Keratinocyte (primary cell): Measurements from ENCODE around the gene TMEM106B. TPM values are rescaled to one million over a fixed set of nuclear protein-coding genes. Genes with fewer than 3 reads are reported as not detected.

Experiments
- DNase-seq: peaks from one replicate; pipeline ENCODE4 v3.0.0-alpha.2; 2011; ENCODE audit warnings: low read depth, missing footprints, low spot score
- FAIRE-seq: peaks from 2 replicates; lab custom pipeline; 2011; peaks lifted over from hg19 to GRCh38; lab: Jason Lieb, UNC
- H2AFZ ChIP-seq: 2 replicates; pipeline ENCODE4 v1.6.0; 2012; ENCODE audit warnings: low read length, control low read depth, inconsistent platforms; ENCODE audit not compliant: control insufficient read depth
- H3K27ac ChIP-seq: 2 replicates; pipeline ENCODE4 v1.5.1; 2011; ENCODE audit warnings: low read length; ENCODE audit not compliant: control insufficient read depth, insufficient read depth
- H3K27me3 ChIP-seq: 3 replicates; pipeline ENCODE4 v1.6.0; 2011; ENCODE audit warnings: low read length; ENCODE audit not compliant: control insufficient read depth, insufficient read depth; ENCODE audit errors: extremely low read depth
- H3K36me3 ChIP-seq, 2 experiments: 2 replicates in 1 of 2; 3 replicates in 1 of 2; pipeline ENCODE4 v1.5.1; 2011; ENCODE audit warnings: low read length in 2 of 2, mild to moderate bottlenecking in 1 of 2; ENCODE audit not compliant: control insufficient read depth in 2 of 2, insufficient read depth in 2 of 2; ENCODE audit errors: extremely low read depth in 1 of 2
- H3K4me1 ChIP-seq: 3 replicates; pipeline ENCODE4 v1.5.1; 2011; ENCODE audit warnings: low read length; ENCODE audit not compliant: control insufficient read depth, insufficient read depth; ENCODE audit errors: extremely low read depth
- H3K4me2 ChIP-seq: 3 replicates; pipeline ENCODE4 v1.6.0; 2011; ENCODE audit warnings: low read depth, low read length; ENCODE audit not compliant: control insufficient read depth, insufficient read depth; ENCODE audit errors: extremely low read depth
- H3K4me3 ChIP-seq, 3 experiments: fragments of 200-600 bp in 1 of 3; sonication (generic) in 1 of 3; 2 replicates in 2 of 3; 3 replicates in 1 of 3; pipeline ENCODE4 v1.5.1; 2011 to 2016; ENCODE audit warnings: low read length in 3 of 3, mild to moderate bottlenecking in 3 of 3, control low read depth in 2 of 3, inconsistent platforms in 1 of 3, low read depth in 1 of 3, mixed read lengths in 1 of 3, mixed run types in 1 of 3, moderate library complexity in 1 of 3; ENCODE audit not compliant: control insufficient read depth in 2 of 3, insufficient read depth in 2 of 3; ENCODE audit errors: extremely low read depth in 1 of 3
- H3K79me2 ChIP-seq: 2 replicates; pipeline ENCODE4 v1.6.0; 2012; ENCODE audit warnings: low read length; ENCODE audit not compliant: control insufficient read depth, insufficient read depth
- H3K9ac ChIP-seq: 3 replicates; pipeline ENCODE4 v1.6.0; 2011; ENCODE audit warnings: low read length; ENCODE audit not compliant: control insufficient read depth, insufficient read depth; ENCODE audit errors: extremely low read depth
- H3K9me1 ChIP-seq: 3 replicates; pipeline ENCODE4 v1.6.0; 2011; ENCODE audit warnings: low read length; ENCODE audit not compliant: control insufficient read depth, insufficient read depth; ENCODE audit errors: extremely low read depth
- H3K9me3 ChIP-seq: 2 replicates; pipeline ENCODE4 v1.5.1; 2012; ENCODE audit warnings: low read depth, low read length; ENCODE audit not compliant: control insufficient read depth
- H4K20me1 ChIP-seq: 3 replicates; pipeline ENCODE4 v1.6.0; 2011; ENCODE audit warnings: low read length; ENCODE audit not compliant: control insufficient read depth, insufficient read depth; ENCODE audit errors: extremely low read depth
- CTCF ChIP-seq, 3 experiments: IDR thresholded peaks in 1 of 3; conservative IDR thresholded peaks in 1 of 3; optimal IDR thresholded peaks in 1 of 3; 2 replicates in 2 of 3; 3 replicates in 1 of 3; pipeline versions ENCODE3 to v1.5.1; 2011; ENCODE audit warnings: low read length in 3 of 3, mild to moderate bottlenecking in 3 of 3, moderate library complexity in 2 of 3, control low read depth in 1 of 3, inconsistent platforms in 1 of 3; ENCODE audit not compliant: insufficient read depth in 2 of 3; ENCODE audit errors: extremely low read depth in 1 of 3
- EZH2 ChIP-seq: IDR thresholded peaks from one replicate; pipeline ENCODE4 v1.6.1; 2012; ENCODE audit warnings: inconsistent platforms, mild to moderate bottlenecking, low read length, moderate library complexity
- dilution Hi-C: fragments of 300-500 bp; cut with MboI; formaldehyde crosslinking; loops from one replicate; pipeline ENCODE4 v1.7.0; 2020; ENCODE audit warnings: low sequenced_read_pairs; ENCODE audit not compliant: extremely low pct_ligation_motif_present
- polyA plus RNA-seq, 5 experiments: library from polyadenylated mRNA; depleted of rRNA in 3 of 5; stranded (reverse) in 3 of 5; stranded (forward) in 1 of 5; unstranded in 1 of 5; fragments of >200 nt; gene quantifications; 1 replicate in 1 of 5; 2 replicates in 3 of 5; 3 replicates in 1 of 5; pipeline versions ENCODE4 v1.2.1 to v1.2.3, GENCODE V29; 2011 to 2012; ENCODE audit warnings: missing spikeins in 2 of 5, low read depth in 1 of 5, low replicate concordance in 1 of 5

TMEM106B gene
- polyA plus RNA-seq, 1 donor (not counting 4 experiments of a cell fraction or from before 2014, with no cell fraction given): 32.9 TPM

GRCh38 chr7:12258074-12258473 is 47.0 kb downstream of the TMEM106B start:
- dilution Hi-C loops: no loop called here
- no peak overlapping the region for H3K9ac ChIP-seq
- H3K4me1 ChIP-seq: no peaks in the 10 kb centered on the region
- no peaks in the 10 kb centered on the region for H3K27me3 ChIP-seq
- H3K4me3 ChIP-seq: no peak overlapping the region
- H3K4me2 ChIP-seq: no peak overlapping the region
- no peaks in the 10 kb centered on the region for H3K79me2 ChIP-seq
- H4K20me1 ChIP-seq: no peaks in the 10 kb centered on the region
- H3K36me3 ChIP-seq: no peaks in the 10 kb centered on the region
- no peak overlapping the region for H3K27ac ChIP-seq
- DNase-seq (no peak), FAIRE-seq (no peak)
- H3K9me1 ChIP-seq: no peaks in the 10 kb centered on the region
- TF ChIP-seq EZH2 (no peak), CTCF (optimal IDR thresholded peaks at IDR 0.05 in 1 of 3, IDR thresholded peaks at IDR 0.05 in 1 of 3, conservative IDR thresholded peaks at IDR 0.05 in 1 of 3; ENCODE audit: extremely low read depth in 1 of 3, insufficient read depth in 2 of 3, low read length in 3 of 3) (no peak)
- H3K9me3 ChIP-seq: no peaks in the 10 kb centered on the region
- no peak overlapping the region for H2AFZ ChIP-seq

- dilution Hi-C loops: no loop called here
Measured at GRCh38 chr7:12267542-12267941, 56.4 kb downstream of the TMEM106B start.

More at GRCh38 chr7:12267542-12267941, 56.4 kb downstream of the TMEM106B start:
- FAIRE-seq (no peak), DNase-seq (no peak)
- H3K27me3 ChIP-seq: no peaks in the 10 kb centered on the region
- H3K9me1 ChIP-seq: no peaks in the 10 kb centered on the region
- no peak overlapping the region for H3K9ac ChIP-seq
- TF ChIP-seq EZH2 (no peak), CTCF (optimal IDR thresholded peaks at IDR 0.05 in 1 of 3, IDR thresholded peaks at IDR 0.05 in 1 of 3, conservative IDR thresholded peaks at IDR 0.05 in 1 of 3; ENCODE audit: extremely low read depth in 1 of 3, insufficient read depth in 2 of 3, low read length in 3 of 3) (no peak)
- H3K79me2 ChIP-seq: no peaks in the 10 kb centered on the region
- no peak overlapping the region for H2AFZ ChIP-seq
- no peaks in the 10 kb centered on the region for H3K9me3 ChIP-seq
- no peak overlapping the region for H3K27ac ChIP-seq
- H3K4me1 ChIP-seq: no peaks in the 10 kb centered on the region
- no peaks in the 10 kb centered on the region for H3K36me3 ChIP-seq
- H3K4me3 ChIP-seq: no peak overlapping the region
- no peaks in the 10 kb centered on the region for H4K20me1 ChIP-seq
- no peak overlapping the region for H3K4me2 ChIP-seq
